ENCODE measurements around the gene THYN1.

The THYN1 gene

DNA sequence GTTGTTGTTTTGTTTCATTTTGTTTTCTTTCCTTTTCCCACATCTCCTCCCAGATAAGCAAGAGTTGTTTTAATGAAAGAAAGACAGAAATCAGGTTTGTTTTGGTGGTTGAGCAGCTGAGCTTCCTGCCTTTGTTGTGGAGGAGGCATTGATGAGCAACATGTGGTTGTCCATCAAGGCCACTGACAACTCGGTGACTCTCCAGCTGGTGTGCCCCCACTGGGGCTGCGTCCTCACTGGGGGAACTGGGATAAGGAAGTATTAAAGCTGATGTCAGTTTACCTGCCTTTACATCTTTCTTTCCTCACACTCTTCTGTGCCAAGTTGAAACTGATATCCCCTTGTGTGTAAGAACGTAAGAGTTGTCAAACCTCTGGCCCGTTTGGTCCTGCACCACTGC is 22.8 kb downstream of the THYN1 start:
- Histone ChIP-seq H2AFZ (ENCODE audit: low read depth, low read length) (no peak overlapping the region), H3K4me3 (ENCODE audit: low read length) (no peak overlapping the region), H3K36me3 (replicated peaks; ENCODE audit: low read depth, low read length) (peaks cover 21% of the 10 kb centered on the region), H3K4me1 (ENCODE audit: low read length) (peaks cover 24% of the 10 kb centered on the region), H3K27ac (ENCODE audit: low read length) (no peak overlapping the region), H3K79me2 (ENCODE audit: low read length) (peaks cover 39% of the 10 kb centered on the region), H3K27me3 (ENCODE audit: low read depth, low read length) (peaks cover 20% of the 10 kb centered on the region), H3K4me2 (ENCODE audit: low read length) (no peak overlapping the region), H4K20me1 (ENCODE audit: insufficient read depth, low read length) (peaks cover 82% of the 10 kb centered on the region), H3K9me3 (ENCODE audit: insufficient read depth, low read length) (no peaks in the 10 kb centered on the region), H3K9ac (ENCODE audit: low read length) (no peak overlapping the region)
- no peak for TF ChIP-seq EZH2phosphoT487 (IDR thresholded peaks at IDR 0.05; ENCODE audit: low read depth)
- no peak for TF ChIP-seq CTCF (IDR thresholded peaks at IDR 0.05; ENCODE audit: low read depth, low read length)

DNA sequence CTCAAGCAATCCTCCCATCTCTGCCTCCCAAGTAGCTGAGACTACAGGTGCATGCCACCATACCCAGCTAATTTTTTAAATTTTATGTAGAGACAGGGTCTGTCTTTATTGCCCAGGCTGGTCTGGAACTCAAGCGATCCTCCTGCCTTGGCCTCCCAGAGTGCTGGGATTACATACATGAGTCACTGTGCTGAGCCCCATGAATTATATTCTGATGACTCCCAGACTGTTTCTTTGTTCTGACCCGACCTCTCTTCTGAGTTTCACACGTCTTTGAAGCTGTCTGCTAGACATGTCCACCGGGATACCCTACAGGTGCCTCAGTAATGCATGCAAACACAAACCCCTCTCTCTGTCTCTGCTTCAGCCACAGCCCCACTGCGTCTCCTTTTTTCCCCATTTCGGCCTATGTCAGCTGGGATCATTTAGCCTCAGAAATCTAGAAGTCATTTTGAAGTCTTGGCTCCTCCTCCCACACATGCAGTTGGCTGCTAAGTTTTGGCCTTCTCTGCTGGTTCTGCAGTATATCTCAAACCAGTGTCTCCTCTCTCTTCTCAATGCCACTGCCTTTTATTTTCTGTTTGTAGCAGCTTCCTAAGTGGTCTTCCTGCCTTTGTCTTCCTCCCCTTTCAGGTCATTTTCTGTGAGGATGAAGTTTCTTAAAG is 23.9 kb downstream of the THYN1 start:
- Histone ChIP-seq H2AFZ (ENCODE audit: low read depth, low read length) (no peak overlapping the region), H4K20me1 (ENCODE audit: insufficient read depth, low read length) (peaks cover 81% of the 10 kb centered on the region), H3K79me2 (ENCODE audit: low read length) (peaks cover 44% of the 10 kb centered on the region), H3K9me3 (ENCODE audit: insufficient read depth, low read length) (no peaks in the 10 kb centered on the region), H3K36me3 (replicated peaks; ENCODE audit: low read depth, low read length) (peaks cover 21% of the 10 kb centered on the region), H3K4me1 (ENCODE audit: low read length) (peaks cover 24% of the 10 kb centered on the region), H3K4me3 (ENCODE audit: low read length) (no peak overlapping the region), H3K4me2 (ENCODE audit: low read length) (no peak overlapping the region), H3K27me3 (ENCODE audit: low read depth, low read length) (peaks cover 20% of the 10 kb centered on the region), H3K27ac (ENCODE audit: low read length) (no peak overlapping the region), H3K9ac (ENCODE audit: low read length) (no peak overlapping the region)
- no peak for TF ChIP-seq EZH2phosphoT487 (IDR thresholded peaks at IDR 0.05; ENCODE audit: low read depth)

- Histone ChIP-seq H3K9me3 (ENCODE audit: insufficient read depth, low read length) (no peaks in the 10 kb centered on the region), H3K27me3 (ENCODE audit: low read depth, low read length) (peaks cover 20% of the 10 kb centered on the region), H3K4me3 (ENCODE audit: low read length) (no peak overlapping the region), H4K20me1 (ENCODE audit: insufficient read depth, low read length) (peaks cover 77% of the 10 kb centered on the region), H3K9ac (ENCODE audit: low read length) (no peak overlapping the region), H3K4me1 (ENCODE audit: low read length) (peaks cover 24% of the 10 kb centered on the region), H3K4me2 (ENCODE audit: low read length) (peak overlapping the region; percentile 5; the same call in 1 of the 2 replicates), H3K36me3 (replicated peaks; ENCODE audit: low read depth, low read length) (peaks cover 21% of the 10 kb centered on the region), H3K79me2 (ENCODE audit: low read length) (peaks cover 46% of the 10 kb centered on the region), H2AFZ (ENCODE audit: low read depth, low read length) (no peak overlapping the region), H3K27ac (ENCODE audit: low read length) (no peak overlapping the region)
- TF ChIP-seq EZH2phosphoT487 (IDR thresholded peaks at IDR 0.05; ENCODE audit: low read depth) (no peak), CTCF (IDR thresholded peaks at IDR 0.05; ENCODE audit: low read depth, low read length) (no peak)
These were observed 24.5 kb downstream of the THYN1 start for GRCh38 chr11:134228625-134229024.

GRCh38 chr11:134226806-134227325 is 26.3 kb downstream of the THYN1 start:
- H3K9me3 ChIP-seq (ENCODE audit: insufficient read depth, low read length) = no peaks in the 10 kb centered on the region
- H3K27ac ChIP-seq (ENCODE audit: low read length) = no peak overlapping the region
- H3K79me2 ChIP-seq (ENCODE audit: low read length) = peaks cover 58% of the 10 kb centered on the region
- H3K36me3 ChIP-seq (replicated peaks; ENCODE audit: low read depth, low read length) = peaks cover 26% of the 10 kb centered on the region
- no peak overlapping the region for H3K4me2 ChIP-seq (ENCODE audit: low read length)
- H3K9ac ChIP-seq (ENCODE audit: low read length) = no peak overlapping the region
- peaks cover 32% of the 10 kb centered on the region for H3K4me1 ChIP-seq (ENCODE audit: low read length)
- peaks cover 74% of the 10 kb centered on the region for H4K20me1 ChIP-seq (ENCODE audit: insufficient read depth, low read length)
- no peak overlapping the region for H2AFZ ChIP-seq (ENCODE audit: low read depth, low read length)
- peaks cover 20% of the 10 kb centered on the region for H3K27me3 ChIP-seq (ENCODE audit: low read depth, low read length)
- TF ChIP-seq EZH2phosphoT487 (IDR thresholded peaks at IDR 0.05; ENCODE audit: low read depth) = no peak
- TF ChIP-seq CTCF (IDR thresholded peaks at IDR 0.05; ENCODE audit: low read depth, low read length) = no peak
- H3K4me3 ChIP-seq (ENCODE audit: low read length) = no peak overlapping the region
